H7 (cell line): ENCODE data around the gene SPARC. TPM values are rescaled to one million over a fixed set of nuclear protein-coding genes. Genes with fewer than 3 reads are reported as not detected.
A peak's percentile ranks its signal among the peaks of the same experiment; 100 is the strongest.
"Not testable (repeated sequence)": the region's sequence is repeated elsewhere in the genome, so short reads cannot be mapped to it uniquely, and the experiment has no call there.

Source experiments
- DNase-seq: peaks from one replicate; pipeline ENCODE4 v3.0.0; 2012
- H3K27me3 ChIP-seq: 2 replicates; pipeline ENCODE4 v1.6.0; 2011; ENCODE audit warnings: mild to moderate bottlenecking, low read length; ENCODE audit not compliant: control insufficient read depth, insufficient read depth
- H3K36me3 ChIP-seq: replicated peaks from 2 replicates; pipeline ENCODE4 v1.5.1; 2011; ENCODE audit warnings: low read length; ENCODE audit not compliant: control insufficient read depth, insufficient read depth
- H3K4me3 ChIP-seq: 2 replicates; pipeline ENCODE4 v1.5.1; 2011; ENCODE audit warnings: low read depth, mild to moderate bottlenecking, control low read depth, low read length, moderate library complexity; ENCODE audit not compliant: insufficient read depth
- total RNA-seq: library from RNA; depleted of rRNA; stranded (reverse); fragments of >200 nt; shearing (Covaris generic); gene quantifications from 2 replicates; pipeline ENCODE4 v1.2.3, GENCODE V29; 2014; rRNA removed

SPARC gene, protein sequence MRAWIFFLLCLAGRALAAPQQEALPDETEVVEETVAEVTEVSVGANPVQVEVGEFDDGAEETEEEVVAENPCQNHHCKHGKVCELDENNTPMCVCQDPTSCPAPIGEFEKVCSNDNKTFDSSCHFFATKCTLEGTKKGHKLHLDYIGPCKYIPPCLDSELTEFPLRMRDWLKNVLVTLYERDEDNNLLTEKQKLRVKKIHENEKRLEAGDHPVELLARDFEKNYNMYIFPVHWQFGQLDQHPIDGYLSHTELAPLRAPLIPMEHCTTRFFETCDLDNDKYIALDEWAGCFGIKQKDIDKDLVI
- 419 and 483 TPM in 2 replicates for total RNA-seq

- DNase-seq, result peak; percentile 86
- Histone ChIP-seq H3K27me3 (no peaks in the 10 kb centered on the region), H3K4me3 (peak within 1 kb of the TSS; percentile 78), H3K36me3 (peaks cover 3% of the 10 kb centered on the region; the same call in 1 of the 2 replicates)
Observed at GRCh38 chr5:151686674-151687407, at the start of gene SPARC. TSS of gene SPARC (minus strand) at chr5:151686915. CDS start at chr5:151676188, 10,727 bp downstream.

DNA sequence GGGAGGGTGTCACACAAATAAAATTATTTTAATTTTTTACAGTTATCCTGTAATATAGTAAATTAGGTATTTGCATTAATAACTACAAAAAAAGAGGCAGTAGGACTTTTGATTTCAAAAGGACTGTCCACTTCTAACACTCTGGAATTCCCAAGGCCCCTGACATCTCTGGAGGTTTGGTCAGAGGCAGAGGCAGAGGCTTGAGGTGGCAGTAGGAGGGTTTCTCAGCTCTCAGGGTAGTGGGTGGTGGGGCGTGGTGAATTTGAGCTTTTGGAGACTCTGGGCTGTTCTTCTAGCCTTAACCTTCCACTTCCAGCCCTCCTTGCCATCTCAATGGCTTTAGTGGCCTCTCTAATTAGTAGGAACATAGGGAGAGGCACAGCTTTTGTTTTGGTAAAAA lies 48.9 kb upstream of the SPARC start:
- H3K36me3 ChIP-seq, result no peaks in the 10 kb centered on the region
- H3K27me3 ChIP-seq, result no peaks in the 10 kb centered on the region
- no peak overlapping the region for H3K4me3 ChIP-seq
- no peak for DNase-seq

DNA sequence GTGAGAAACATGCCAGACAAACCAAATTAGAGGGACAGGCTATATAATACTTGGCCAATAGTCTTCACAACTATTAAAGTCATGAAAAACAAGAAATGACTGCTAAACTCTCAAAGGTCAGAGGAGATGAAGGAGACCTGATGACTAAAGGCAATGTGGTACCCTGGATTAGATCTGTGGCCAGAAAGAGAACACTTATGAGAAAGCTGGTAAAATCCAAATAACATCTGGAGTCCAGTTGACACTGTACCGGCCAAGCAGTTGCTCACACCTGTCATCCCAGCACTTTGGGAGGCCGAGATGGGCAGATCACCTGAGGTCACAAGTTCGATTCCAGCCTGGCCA lies 47.3 kb upstream of the SPARC start:
- no peak for DNase-seq
- no peaks in the 10 kb centered on the region for H3K36me3 ChIP-seq
- H3K27me3 ChIP-seq, result no peaks in the 10 kb centered on the region

DNA sequence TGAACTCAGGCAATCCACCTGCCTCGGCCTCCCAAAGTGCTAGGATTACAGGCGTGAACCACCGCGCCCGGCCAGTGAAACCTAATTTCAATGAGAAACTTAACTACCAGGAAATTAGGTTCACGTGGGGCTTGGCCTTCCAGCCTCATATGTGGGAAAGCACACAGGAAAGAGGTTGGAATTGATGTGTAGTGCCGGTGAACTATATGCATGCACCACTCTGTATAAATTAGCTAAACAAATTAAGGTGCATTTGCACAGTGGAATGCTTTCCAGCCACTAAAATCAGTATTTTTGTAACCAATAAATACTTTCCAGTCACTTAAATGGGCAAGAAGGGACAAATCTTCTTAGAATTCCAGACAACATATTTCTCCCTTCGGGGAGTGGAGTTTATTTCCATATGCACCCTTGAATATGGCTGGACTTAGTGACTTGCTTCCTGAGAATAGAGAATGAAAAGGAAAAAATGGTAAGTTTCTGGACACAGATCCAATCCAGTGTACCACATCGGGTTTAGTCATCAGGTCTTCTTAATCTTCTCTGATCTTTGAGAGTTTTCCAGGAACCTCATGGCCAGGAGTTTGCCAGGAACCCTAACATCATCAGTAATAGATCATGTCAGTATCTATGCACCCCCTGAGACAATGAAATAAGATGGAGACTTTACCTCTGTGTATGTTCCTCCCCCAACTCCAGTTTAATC lies 46.8 kb upstream of the SPARC start:
- Histone ChIP-seq H3K36me3 (no peaks in the 10 kb centered on the region), H3K4me3 (no peak overlapping the region), H3K27me3 (no peaks in the 10 kb centered on the region)
- no peak for DNase-seq

More for the DNA sequence above, 47.3 kb upstream of the SPARC start:
- H3K4me3 ChIP-seq, result no peak overlapping the region

DNA sequence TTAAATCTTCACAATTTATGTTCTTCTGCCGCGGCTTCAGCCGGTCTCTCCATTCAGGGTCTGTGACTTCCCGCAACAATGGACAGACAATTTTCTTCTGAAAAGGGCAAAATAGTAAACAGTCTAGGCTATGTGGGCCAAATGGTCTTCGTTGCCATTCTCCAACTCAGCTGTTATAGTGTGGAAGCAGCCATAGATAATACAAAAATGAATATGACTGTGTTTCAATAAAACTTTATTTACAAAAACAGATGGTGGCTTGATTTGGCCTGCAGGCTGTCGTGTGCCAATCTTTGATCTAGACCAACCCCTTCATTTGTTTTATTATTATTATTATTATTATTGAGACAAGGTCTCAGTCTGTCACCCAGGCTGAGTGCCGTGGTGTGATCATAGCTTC lies 43.7 kb upstream of the SPARC start:
- no peak for DNase-seq
- Histone ChIP-seq H3K36me3 (no peaks in the 10 kb centered on the region), H3K4me3 (no peak overlapping the region)

GRCh38 chr5:151729597-151729996 lies 42.9 kb upstream of the SPARC start:
- not testable (repeated sequence) for H3K27me3 ChIP-seq, H3K4me3 ChIP-seq, DNase-seq, H3K36me3 ChIP-seq

More for the DNA sequence above, 43.7 kb upstream of the SPARC start:
- no peaks in the 10 kb centered on the region for H3K27me3 ChIP-seq

GRCh38 chr5:151724360-151724759 lies 37.6 kb upstream of the SPARC start:
- H3K27me3 ChIP-seq, result no peaks in the 10 kb centered on the region
- no peak for DNase-seq
- H3K4me3 ChIP-seq, result no peak overlapping the region
- H3K36me3 ChIP-seq, result no peaks in the 10 kb centered on the region

DNA sequence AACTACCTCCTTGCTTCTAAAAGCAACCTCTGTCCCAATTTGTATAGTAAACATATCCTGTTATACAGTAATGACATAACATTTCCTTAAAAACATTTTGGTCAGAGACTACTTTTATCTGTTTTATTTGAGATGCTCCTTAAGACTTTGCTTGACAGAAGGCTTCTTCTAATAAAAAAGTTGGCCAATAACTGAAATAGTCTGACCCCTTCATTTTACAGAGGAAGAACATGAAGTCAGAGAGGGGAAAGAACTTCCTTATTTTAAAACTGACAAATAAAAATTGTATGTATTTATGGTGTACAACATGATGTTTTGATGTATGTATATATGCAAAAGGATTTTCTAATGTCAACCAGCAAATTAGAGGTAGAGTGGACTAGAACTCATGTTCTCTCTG lies 35.8 kb upstream of the SPARC start:
- Histone ChIP-seq H3K4me3 (no peak overlapping the region), H3K27me3 (no peaks in the 10 kb centered on the region; the same call in 1 of the 2 replicates), H3K36me3 (no peaks in the 10 kb centered on the region)
- DNase-seq, result no peak

DNA sequence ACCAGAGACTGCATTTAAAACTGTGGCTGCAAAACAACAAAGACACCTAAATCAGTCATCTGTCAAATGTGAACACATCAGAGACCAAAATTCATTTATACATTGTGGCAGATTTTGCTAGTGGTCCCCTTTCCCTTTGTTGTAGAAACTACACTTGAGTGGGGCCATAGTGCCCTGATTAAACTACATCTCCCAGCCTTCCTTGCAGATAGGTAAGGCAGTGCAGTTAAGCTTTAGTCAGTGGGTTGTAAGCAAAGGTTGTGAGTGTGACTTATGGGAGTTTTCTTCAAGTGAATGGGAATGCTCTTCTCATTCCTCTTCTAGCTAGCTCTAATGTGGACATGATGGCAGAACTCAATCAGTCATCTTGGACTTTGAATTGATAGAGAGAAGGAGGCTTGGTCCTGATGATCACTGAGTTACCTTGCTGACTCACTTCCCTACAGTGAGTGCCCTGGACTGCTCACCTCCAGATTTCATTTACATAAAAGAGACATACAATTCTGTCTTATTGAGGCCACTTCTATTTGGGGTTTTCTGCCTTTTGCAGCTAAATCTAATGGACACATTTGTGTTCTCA lies 35.2 kb upstream of the SPARC start:
- Histone ChIP-seq H3K4me3 (no peak overlapping the region), H3K27me3 (no peaks in the 10 kb centered on the region; the same call in 1 of the 2 replicates), H3K36me3 (no peaks in the 10 kb centered on the region)
- no peak for DNase-seq

DNA sequence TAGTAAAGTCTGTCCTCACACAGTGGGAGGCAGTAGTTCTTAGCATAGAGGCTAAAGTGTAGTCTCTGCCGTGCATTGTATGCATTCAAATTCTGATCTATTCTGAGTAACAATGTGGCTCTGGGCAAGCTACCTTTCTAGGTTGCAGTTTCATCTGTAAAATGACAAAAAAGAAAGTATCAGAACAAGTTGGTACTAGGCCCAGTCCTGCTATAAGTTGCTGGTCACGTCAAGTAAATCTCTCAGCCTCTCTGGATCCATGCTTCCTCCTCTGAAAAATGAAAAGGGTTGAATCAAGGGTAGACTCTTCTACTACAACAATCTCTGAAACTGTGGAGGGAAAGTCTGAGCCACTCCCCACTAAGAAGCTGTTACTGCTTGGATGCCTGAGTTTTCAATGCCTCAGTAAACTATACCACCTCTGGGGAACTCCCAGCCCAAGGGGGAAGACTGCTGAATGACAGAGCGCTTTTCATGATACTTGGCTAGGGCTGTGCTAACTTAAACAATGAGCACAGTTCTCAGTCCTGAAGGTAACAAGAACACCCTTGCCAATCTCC lies 34.5 kb upstream of the SPARC start:
- Histone ChIP-seq H3K27me3 (no peaks in the 10 kb centered on the region; the same call in 1 of the 2 replicates), H3K36me3 (no peaks in the 10 kb centered on the region), H3K4me3 (no peak overlapping the region)
- no peak for DNase-seq

DNA sequence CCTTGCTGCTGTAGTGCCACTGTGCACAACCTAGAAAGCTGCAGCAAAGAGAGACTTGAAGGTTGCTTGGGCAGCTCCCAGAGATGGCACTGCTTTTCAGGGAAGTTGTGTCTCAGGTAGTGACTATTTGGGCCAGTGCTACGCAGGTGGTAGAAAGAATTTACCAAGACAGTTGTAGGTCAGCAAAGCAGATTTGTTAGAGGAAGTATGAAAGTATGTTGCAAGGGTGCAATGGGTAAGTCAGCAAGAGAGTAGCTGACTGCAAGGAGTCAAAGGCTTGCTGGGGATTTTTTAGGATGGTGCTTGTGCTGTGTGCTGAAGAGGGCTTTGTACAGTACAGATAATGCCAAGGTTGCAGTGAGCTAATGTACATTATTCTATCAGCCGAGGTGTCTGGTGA lies 33.5 kb upstream of the SPARC start:
- Histone ChIP-seq H3K4me3 (no peak overlapping the region), H3K27me3 (no peaks in the 10 kb centered on the region; the same call in 1 of the 2 replicates), H3K36me3 (no peaks in the 10 kb centered on the region)
- no peak for DNase-seq

- DNase-seq, result no peak
Observed at GRCh38 chr5:151719228-151720000, 32.7 kb upstream of the SPARC start.

DNA sequence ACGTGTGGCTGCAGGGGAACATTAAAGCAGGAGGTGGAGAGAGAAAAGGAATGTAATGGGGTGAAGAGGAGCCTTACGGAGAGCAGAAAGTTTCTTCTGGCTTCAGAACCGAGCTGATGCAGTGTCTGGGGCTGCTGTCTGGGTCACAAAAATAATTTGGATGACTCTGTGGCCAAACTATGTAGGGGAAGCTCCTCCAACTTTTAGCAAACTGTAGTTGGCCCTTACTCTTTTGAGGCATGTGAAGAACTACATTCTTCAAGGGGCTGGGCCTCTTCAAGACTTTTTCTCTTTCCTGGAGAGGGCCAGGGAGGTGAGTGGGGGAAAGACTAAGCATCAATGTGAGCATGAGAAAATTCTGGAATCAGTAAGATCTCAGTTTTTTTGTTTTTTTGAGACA lies 31.9 kb upstream of the SPARC start:
- DNase-seq, result no peak
- H3K36me3 ChIP-seq, result no peaks in the 10 kb centered on the region
- H3K27me3 ChIP-seq, result no peaks in the 10 kb centered on the region; the same call in 1 of the 2 replicates
- H3K4me3 ChIP-seq, result no peak overlapping the region

More at GRCh38 chr5:151719228-151720000, 32.7 kb upstream of the SPARC start:
- Histone ChIP-seq H3K4me3 (no peak overlapping the region), H3K36me3 (no peaks in the 10 kb centered on the region), H3K27me3 (no peaks in the 10 kb centered on the region; the same call in 1 of the 2 replicates)
